ENCODE measurements around the gene MYL10.
"Not testable (repeated sequence)": the region's sequence is repeated elsewhere in the genome, so short reads cannot be mapped to it uniquely, and the experiment has no call there.

The MYL10 gene

GRCh38 chr7:101617451-101618206 is 11.5 kb downstream of the MYL10 start:
- H3K4me1 Mint-ChIP-seq = no peaks in the 10 kb centered on the region
- no peak overlapping the region for H3K27ac Mint-ChIP-seq
- no peak overlapping the region for H3K4me3 Mint-ChIP-seq
- no peaks in the 10 kb centered on the region for H3K36me3 Mint-ChIP-seq
- H3K27me3 Mint-ChIP-seq = peaks cover 87% of the 10 kb centered on the region
- ATAC-seq = no peak
- H3K9me3 Mint-ChIP-seq = no peaks in the 10 kb centered on the region

DNA sequence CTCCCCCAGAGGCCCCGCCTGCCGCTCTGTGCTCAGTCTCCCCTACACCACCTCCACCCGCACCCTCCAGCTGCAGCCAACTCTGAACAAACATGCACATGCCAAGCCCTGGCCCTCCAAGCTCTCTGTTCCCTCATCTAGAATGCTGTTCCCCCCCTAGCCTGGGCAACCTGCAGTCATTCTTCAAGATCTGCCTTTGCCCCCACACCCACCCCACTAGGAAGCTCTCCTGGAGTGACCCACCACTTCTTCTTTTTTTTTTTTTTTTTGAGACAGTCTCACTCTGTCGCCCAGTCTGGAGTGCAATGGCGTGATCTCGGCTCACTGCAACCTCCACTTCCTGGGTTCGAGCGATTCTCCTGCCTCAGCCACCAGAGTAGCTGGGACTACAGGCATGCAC is 13.7 kb downstream of the MYL10 start:
- no peak for ATAC-seq
- Mint-ChIP-seq H3K27ac (no peak overlapping the region), H3K4me3 (no peak overlapping the region), H3K9me3 (no peaks in the 10 kb centered on the region), H3K4me1 (no peaks in the 10 kb centered on the region), H3K36me3 (no peaks in the 10 kb centered on the region), H3K27me3 (peaks cover 70% of the 10 kb centered on the region)

DNA sequence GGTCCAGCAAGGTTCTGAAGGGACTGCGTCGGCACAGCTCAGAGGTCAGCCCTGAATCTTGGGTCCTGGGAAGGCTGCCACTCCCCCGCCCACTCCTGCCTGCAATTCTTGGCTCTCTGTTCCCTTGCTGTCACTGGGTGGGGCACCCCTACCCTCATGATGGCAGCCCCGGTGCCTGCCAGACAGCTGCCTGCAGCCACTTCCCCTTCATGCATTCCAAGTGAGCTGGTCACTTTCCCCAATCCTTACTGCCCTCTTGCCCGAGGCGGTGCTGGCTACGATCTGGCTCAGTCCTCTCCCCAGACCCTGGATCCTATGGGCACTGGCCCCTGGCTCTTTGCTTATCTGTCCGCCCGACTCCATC is 14.2 kb downstream of the MYL10 start:
- no peak overlapping the region for H3K4me3 Mint-ChIP-seq
- H3K4me1 Mint-ChIP-seq = no peaks in the 10 kb centered on the region
- H3K9me3 Mint-ChIP-seq = no peaks in the 10 kb centered on the region
- H3K27ac Mint-ChIP-seq = no peak overlapping the region
- ATAC-seq = no peak
- peaks cover 70% of the 10 kb centered on the region for H3K27me3 Mint-ChIP-seq
- H3K36me3 Mint-ChIP-seq = no peaks in the 10 kb centered on the region

GRCh38 chr7:101614098-101614938 is 14.8 kb downstream of the MYL10 start:
- no peaks in the 10 kb centered on the region for H3K36me3 Mint-ChIP-seq
- H3K27me3 Mint-ChIP-seq = peaks cover 70% of the 10 kb centered on the region
- H3K27ac Mint-ChIP-seq = no peak overlapping the region
- no peak overlapping the region for H3K4me3 Mint-ChIP-seq
- no peaks in the 10 kb centered on the region for H3K4me1 Mint-ChIP-seq
- no peaks in the 10 kb centered on the region for H3K9me3 Mint-ChIP-seq
- no peak for ATAC-seq

GRCh38 chr7:101612885-101613515 is 16.1 kb downstream of the MYL10 start:
- H3K36me3 Mint-ChIP-seq = no peaks in the 10 kb centered on the region
- H3K27ac Mint-ChIP-seq = no peak overlapping the region
- no peak for ATAC-seq

DNA sequence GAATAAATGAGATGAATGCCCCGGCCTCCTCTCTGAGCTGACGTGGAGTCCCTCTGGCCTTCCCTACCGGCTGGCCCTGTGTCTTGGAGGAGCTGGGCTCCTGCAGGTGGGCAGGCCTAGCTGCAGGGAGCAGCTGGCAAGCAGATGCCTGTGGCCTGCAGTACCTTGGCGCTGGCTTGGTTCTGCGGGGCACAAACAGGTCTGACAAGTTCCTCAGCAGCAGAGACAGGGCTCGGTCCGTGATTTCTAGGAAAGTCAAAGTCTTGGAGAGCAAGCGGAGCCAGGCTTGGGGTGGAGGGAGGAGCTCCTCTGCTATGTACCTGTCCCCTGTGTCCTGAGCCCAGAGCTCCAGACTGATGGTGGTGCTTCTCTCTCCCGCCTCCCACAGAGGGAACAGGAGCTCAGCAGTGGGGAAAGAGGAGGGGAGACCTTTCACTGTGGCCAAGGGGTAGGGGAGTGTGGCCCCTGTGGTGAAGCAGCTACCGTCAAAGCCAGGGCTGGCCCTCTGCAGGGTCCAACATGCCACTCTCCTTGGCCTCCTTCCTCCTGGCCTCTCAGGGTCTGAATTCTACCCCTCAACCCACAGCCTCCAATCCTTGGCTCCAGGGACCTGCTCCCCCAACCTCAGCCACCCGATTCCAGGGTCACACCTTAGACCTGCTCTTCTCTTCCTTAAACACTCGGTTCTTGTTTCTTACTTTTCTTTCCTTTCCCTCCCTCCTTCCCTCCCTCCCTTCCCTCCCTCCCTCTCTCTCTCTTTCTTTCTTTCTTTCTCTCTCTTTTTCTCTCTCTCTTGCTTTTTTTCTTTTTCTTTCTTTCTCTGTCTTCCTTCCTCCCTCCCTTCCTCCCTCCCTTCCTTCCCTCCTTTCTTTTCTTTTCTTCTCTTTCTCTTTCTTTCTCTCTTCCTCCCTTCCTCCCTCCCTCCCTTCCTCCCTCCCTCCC is 20.1 kb downstream of the MYL10 start:
- H3K4me3 Mint-ChIP-seq = no peak overlapping the region
- ATAC-seq = peak; percentile 37
- peaks cover 25% of the 10 kb centered on the region for H3K27me3 Mint-ChIP-seq
- no peaks in the 10 kb centered on the region for H3K9me3 Mint-ChIP-seq
- H3K36me3 Mint-ChIP-seq = no peaks in the 10 kb centered on the region
- H3K4me1 Mint-ChIP-seq = no peaks in the 10 kb centered on the region
- H3K27ac Mint-ChIP-seq = no peak overlapping the region

More at GRCh38 chr7:101612885-101613515, 16.1 kb downstream of the MYL10 start:
- Mint-ChIP-seq H3K27me3 (peaks cover 62% of the 10 kb centered on the region), H3K4me1 (no peaks in the 10 kb centered on the region), H3K9me3 (no peaks in the 10 kb centered on the region), H3K4me3 (no peak overlapping the region)

- Mint-ChIP-seq H3K4me3 (no peak overlapping the region), H3K9me3 (no peaks in the 10 kb centered on the region), H3K27me3 (peaks cover 24% of the 10 kb centered on the region), H3K27ac (no peak overlapping the region), H3K4me1 (peaks cover 6% of the 10 kb centered on the region), H3K36me3 (no peaks in the 10 kb centered on the region)
- no peak for ATAC-seq
Measured at GRCh38 chr7:101606498-101606923, 22.6 kb downstream of the MYL10 start.

DNA sequence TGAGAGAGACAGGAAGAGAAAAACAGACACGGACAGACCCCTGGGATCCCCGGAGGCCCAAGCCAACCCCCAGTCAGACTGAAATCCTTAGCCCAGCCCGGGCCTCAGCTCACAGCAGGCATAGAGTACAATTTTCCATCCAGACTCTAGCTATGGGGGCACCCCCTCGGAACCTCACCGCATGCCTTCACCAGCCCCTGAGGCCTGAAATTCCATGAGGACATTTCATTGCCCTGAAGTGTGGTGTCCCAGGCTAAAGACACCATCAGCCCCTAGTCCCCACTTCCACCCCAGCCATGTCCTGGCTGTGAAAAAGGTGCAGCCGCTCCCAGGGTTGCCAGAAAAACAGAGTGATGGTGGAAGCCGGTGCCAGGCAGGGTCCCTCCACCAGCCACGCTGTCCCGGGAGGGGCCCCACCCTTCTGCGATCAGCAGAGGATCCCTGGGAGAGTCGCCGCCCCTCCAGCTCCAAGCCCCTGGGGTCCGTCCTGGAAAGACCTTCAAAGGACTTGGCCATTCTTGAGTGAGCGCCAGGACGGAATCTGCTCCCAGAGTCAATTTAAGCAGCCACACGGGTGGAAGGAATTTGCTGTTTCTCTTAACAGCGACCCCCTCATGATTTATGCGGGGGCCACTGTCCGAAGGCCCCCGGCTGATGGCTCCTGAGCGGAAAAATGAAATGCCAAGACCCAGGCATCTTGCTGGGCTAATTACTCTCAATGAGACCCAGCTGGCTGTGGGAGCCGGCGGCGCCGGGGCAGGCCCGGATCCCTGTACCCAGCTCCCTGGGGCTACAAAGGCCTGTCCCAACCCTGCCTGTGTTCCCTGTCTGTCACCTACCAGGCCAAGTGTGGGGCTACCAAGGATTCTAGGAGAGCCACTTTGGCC is 23.2 kb downstream of the MYL10 start:
- Mint-ChIP-seq H3K4me3 (no peak overlapping the region), H3K27ac (no peak overlapping the region), H3K9me3 (no peaks in the 10 kb centered on the region), H3K36me3 (no peaks in the 10 kb centered on the region), H3K4me1 (peaks cover 6% of the 10 kb centered on the region), H3K27me3 (peaks cover 27% of the 10 kb centered on the region)
- ATAC-seq = no peak

GRCh38 chr7:101604934-101605332 is 24.2 kb downstream of the MYL10 start:
- H3K9me3 Mint-ChIP-seq, H3K4me1 Mint-ChIP-seq, H3K4me3 Mint-ChIP-seq, H3K36me3 Mint-ChIP-seq, ATAC-seq, H3K27ac Mint-ChIP-seq: not testable (repeated sequence)
- peaks cover 25% of the 10 kb centered on the region for H3K27me3 Mint-ChIP-seq

- no peak for ATAC-seq
- no peak overlapping the region for H3K27ac Mint-ChIP-seq
- H3K4me3 Mint-ChIP-seq = no peak overlapping the region
- peaks cover 20% of the 10 kb centered on the region for H3K27me3 Mint-ChIP-seq
- H3K36me3 Mint-ChIP-seq = no peaks in the 10 kb centered on the region
- H3K4me1 Mint-ChIP-seq = peaks cover 6% of the 10 kb centered on the region
- H3K9me3 Mint-ChIP-seq = no peaks in the 10 kb centered on the region
Measured at GRCh38 chr7:101604331-101604933, 24.7 kb downstream of the MYL10 start.

DNA sequence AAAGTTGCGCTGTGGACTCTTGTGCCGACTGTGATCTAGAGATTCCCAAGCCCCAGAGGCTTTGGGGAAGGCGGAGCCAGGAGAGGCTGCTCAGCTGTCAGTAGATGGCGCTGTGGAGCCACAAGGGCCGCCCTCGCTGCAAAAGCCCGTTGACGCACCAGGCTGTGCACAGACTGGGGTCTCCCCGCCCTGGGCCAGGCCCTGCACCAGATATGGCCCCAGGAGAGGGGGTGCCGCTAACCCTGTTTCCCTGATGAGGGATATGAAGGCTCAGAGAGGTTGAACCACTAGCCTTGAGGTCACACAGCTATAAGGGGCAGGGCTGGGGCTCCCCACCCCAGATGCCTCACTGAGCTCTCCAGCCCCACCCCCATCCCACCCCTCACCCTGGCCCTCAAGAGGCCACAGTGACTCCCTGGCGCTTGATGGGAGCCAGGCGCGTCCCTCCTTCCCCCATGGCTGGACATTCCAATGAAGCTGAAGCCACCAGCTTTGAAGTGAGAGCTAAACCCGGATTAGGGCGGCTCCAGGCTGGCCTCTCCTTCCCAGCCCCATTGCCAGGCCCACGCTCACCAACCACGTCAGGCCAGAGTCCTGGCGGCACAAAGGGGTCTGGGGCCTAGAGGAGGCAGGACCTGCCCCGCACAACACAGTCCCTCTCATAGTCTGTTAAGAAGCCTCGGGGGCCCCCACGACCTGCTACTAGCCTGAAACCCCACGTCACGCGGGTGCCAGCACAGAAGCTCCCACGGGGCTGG is 26.4 kb downstream of the MYL10 start:
- peaks cover 18% of the 10 kb centered on the region for H3K27me3 Mint-ChIP-seq
- no peak overlapping the region for H3K27ac Mint-ChIP-seq
- H3K4me1 Mint-ChIP-seq = peaks cover 6% of the 10 kb centered on the region
- no peaks in the 10 kb centered on the region for H3K9me3 Mint-ChIP-seq
- peak; percentile 75 for ATAC-seq
- H3K4me3 Mint-ChIP-seq = no peak overlapping the region
- no peaks in the 10 kb centered on the region for H3K36me3 Mint-ChIP-seq

DNA sequence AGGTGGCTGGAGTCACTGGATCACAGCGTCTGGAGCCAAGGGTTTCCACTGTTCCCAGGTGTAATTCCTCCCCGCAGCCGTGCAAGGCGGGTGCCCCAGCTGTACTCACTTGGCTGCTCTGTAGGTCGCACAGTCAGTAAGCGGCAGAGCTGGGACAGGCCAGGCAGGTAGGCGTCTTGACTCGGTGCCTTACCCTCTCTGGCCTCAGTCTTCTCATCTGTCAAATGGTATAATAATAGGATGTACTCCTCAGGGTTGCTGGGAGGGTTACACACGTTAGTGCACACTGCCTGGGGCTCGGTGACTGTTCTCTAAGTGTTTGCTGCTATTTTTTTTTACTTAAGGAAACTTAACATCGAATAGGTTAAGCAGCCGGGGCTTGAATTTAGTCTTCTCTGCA is 27.0 kb downstream of the MYL10 start:
- Mint-ChIP-seq H3K4me1 (peaks cover 6% of the 10 kb centered on the region), H3K9me3 (no peaks in the 10 kb centered on the region), H3K27ac (no peak overlapping the region), H3K4me3 (no peak overlapping the region), H3K27me3 (peaks cover 18% of the 10 kb centered on the region), H3K36me3 (no peaks in the 10 kb centered on the region)
- no peak for ATAC-seq

- Mint-ChIP-seq H3K9me3 (no peaks in the 10 kb centered on the region), H3K27ac (no peak overlapping the region), H3K36me3 (no peaks in the 10 kb centered on the region), H3K4me3 (no peak overlapping the region), H3K27me3 (peaks cover 18% of the 10 kb centered on the region), H3K4me1 (peaks cover 6% of the 10 kb centered on the region)
- no peak for ATAC-seq
Measured at GRCh38 chr7:101599787-101600186, 29.3 kb downstream of the MYL10 start.
